ENCODE data around the gene DACT2.

DNA sequence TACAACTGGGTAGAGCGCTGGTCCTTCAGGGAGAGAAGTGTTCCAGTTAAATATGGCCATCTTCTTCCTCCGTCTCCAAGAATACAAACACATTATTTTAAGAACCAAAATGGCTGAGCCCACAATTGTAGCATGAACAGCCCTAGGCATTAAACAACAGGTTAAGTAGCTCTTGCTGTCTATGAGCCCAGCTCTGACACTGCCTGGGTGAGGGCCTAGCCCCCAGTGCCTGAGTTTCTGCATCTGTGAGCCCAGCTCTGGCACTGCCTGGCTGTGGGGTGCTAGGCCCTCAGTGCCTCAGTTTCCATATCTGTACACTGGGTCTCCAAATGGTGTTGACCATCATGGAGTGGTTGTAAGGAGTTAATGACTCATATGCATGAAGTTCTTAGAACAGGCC is 24.8 kb upstream of the DACT2 start:
- TF ChIP-seq ZNF274 (IDR thresholded peaks at IDR 0.05; ENCODE audit: low read depth, low read length), result no peak
- TF ChIP-seq YY1 (IDR thresholded peaks at IDR 0.05; ENCODE audit: insufficient read depth, insufficient read length), result no peak
- TF ChIP-seq SUZ12 (IDR thresholded peaks at IDR 0.05; ENCODE audit: extremely low read depth, insufficient read depth, insufficient read length), result no peak

Measured in NT2/D1 (cell line).